ENCODE data around the gene STAT4.
A peak's percentile ranks its signal among the peaks of the same experiment; 100 is the strongest.

STAT4 gene

DNA sequence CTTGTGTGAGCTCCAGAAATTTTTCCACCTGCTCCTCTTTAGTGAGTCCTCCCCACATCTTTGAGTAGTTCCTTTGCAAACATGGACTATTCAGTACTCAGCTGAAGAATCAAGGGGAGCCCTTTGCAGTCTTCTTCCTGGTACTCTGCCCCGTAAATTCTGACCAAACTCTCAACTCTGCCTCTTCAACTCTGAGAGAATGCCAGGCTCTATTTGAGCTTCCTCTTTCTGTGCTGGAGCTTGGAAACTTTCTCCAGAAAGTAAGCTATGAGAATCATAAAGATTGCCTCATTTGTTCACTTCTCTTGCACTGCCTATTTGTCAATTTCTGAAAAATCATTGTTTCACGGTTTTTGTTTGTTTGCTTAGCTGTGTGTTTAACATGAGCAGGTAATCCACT is 7.4 kb upstream of the STAT4 start:
- peaks cover 2% of the 10 kb centered on the region; the same call in 1 of the 2 replicates for H3K4me1 ChIP-seq (ENCODE audit: control insufficient read depth, insufficient read depth, low read length)
- H3K4me3 ChIP-seq (ENCODE audit: low read depth, low read length): no peak overlapping the region
- H3K36me3 ChIP-seq (ENCODE audit: control insufficient read depth in 2 of 2, insufficient read depth in 1 of 2, low read length in 2 of 2): no peaks in the 10 kb centered on the region
- CTCF ChIA-PET: interaction anchor here (0.7 to 3.6 kb wide), 10 partner anchors 54 to 1970 kb away, joined by 3 to 21 read pairs (median 4); no protein-coding TSS in a partner anchor
- TF ChIP-seq KLF8 (tag by site-specific recombination; IDR thresholded peaks at IDR 0.05) (no peak), ZNF837 (tag by site-specific recombination; IDR thresholded peaks at IDR 0.05) (no peak), ZSCAN30 (tag by site-specific recombination; IDR thresholded peaks at IDR 0.05) (no peak), ZFHX2 (tag by site-specific recombination; conservative IDR thresholded peaks at IDR 0.05) (no peak), ZFP37 (tag by site-specific recombination; IDR thresholded peaks at IDR 0.05) (no peak), ZXDB (tag by site-specific recombination; IDR thresholded peaks at IDR 0.05) (no peak), BCL11B (tag by site-specific recombination; IDR thresholded peaks at IDR 0.05; ENCODE audit: low read depth) (no peak), ZNF148 (tag by site-specific recombination; IDR thresholded peaks at IDR 0.05; ENCODE audit: borderline replicate concordance) (no peak), ZNF664 (tag by site-specific recombination; IDR thresholded peaks at IDR 0.05) (no peak)
- POLR2A ChIA-PET: no interaction called here
- no peaks in the 10 kb centered on the region for H3K9me3 ChIP-seq (ENCODE audit: control insufficient read depth, insufficient read depth, low read depth, low read length)
- H3K27ac ChIP-seq (ENCODE audit: extremely low read depth, low read depth, low read length): no peak overlapping the region

GRCh38 chr2:191155608-191156071 is 4.8 kb upstream of the STAT4 start:
- POLR2A ChIA-PET: interaction anchor here (0.5 kb wide), 1 partner anchor 374 kb away, joined by 3 read pairs; no protein-coding TSS in a partner anchor
- TF ChIP-seq TRIM28 (IDR thresholded peaks at IDR 0.05; ENCODE audit: borderline replicate concordance, low read length) (no peak), ZNF701 (tag by site-specific recombination; IDR thresholded peaks at IDR 0.05) (no peak), ZBTB17 (tag by site-specific recombination; IDR thresholded peaks at IDR 0.05) (peak; percentile 84), ZNF211 (tag by site-specific recombination; IDR thresholded peaks at IDR 0.05; ENCODE audit: low read depth) (no peak), ZNF654 (tag by site-specific recombination; IDR thresholded peaks at IDR 0.05; ENCODE audit: low read depth) (peak; percentile 54), ZNF544 (tag by site-specific recombination; IDR thresholded peaks at IDR 0.05) (no peak), ZSCAN18 (tag by site-specific recombination; IDR thresholded peaks at IDR 0.05) (no peak), ELK4 (IDR thresholded peaks at IDR 0.05; ENCODE audit: borderline replicate concordance, low read depth, low read length) (no peak)
- no peak overlapping the region for H3K27ac ChIP-seq (ENCODE audit: extremely low read depth, low read depth, low read length)

DNA sequence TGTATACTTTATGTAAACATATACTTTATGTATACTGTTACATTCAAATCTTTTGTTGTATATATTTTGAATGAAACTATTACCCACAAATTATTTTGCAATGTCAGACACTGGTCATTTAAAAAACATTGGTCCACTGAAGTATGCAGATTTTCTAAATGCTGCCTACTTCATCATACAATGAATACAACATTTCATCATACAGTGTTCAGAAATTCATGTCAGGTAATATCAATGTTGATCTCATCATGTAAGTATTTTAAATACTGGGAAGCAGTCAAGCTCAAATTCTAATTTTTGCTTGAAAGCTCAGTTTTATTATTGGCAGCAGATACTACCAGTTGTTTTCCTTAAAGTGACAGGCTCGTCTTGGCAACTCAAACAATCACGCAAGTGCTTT is 2.9 kb upstream of the STAT4 start:
- ChIA-PET CTCF (interaction anchor here (4.1 kb wide), 1 partner anchor 102 kb away, joined by 146 read pairs; no protein-coding TSS in a partner anchor), POLR2A (no interaction called here)
- Histone ChIP-seq H3K4me1 (ENCODE audit: control insufficient read depth, insufficient read depth, low read length) (peaks cover under 1% of the 10 kb centered on the region; the same call in 1 of the 2 replicates), H3K27ac (ENCODE audit: extremely low read depth, low read depth, low read length) (no peak overlapping the region), H3K9me3 (ENCODE audit: control insufficient read depth, insufficient read depth, low read depth, low read length) (no peaks in the 10 kb centered on the region), H3K36me3 (ENCODE audit: control insufficient read depth in 2 of 2, insufficient read depth in 1 of 2, low read length in 2 of 2) (no peaks in the 10 kb centered on the region), H3K4me3 (ENCODE audit: low read depth, low read length) (no peak overlapping the region)
- TF ChIP-seq ZNF548 (tag by site-specific recombination; IDR thresholded peaks at IDR 0.05) (no peak), ZNF121 (tag by site-specific recombination; IDR thresholded peaks at IDR 0.05) (no peak), ZNF2 (tag by site-specific recombination; IDR thresholded peaks at IDR 0.05) (no peak), GLIS2 (tag by site-specific recombination; IDR thresholded peaks at IDR 0.05) (no peak), ZNF23 (tag by site-specific recombination; IDR thresholded peaks at IDR 0.05; ENCODE audit: borderline replicate concordance) (no peak), ZNF776 (tag by site-specific recombination; IDR thresholded peaks at IDR 0.05; ENCODE audit: borderline replicate concordance) (no peak), ZBTB21 (tag by site-specific recombination; IDR thresholded peaks at IDR 0.05) (no peak), ZNF544 (tag by site-specific recombination; IDR thresholded peaks at IDR 0.05) (no peak), ZNF561 (tag by site-specific recombination; IDR thresholded peaks at IDR 0.05; ENCODE audit: borderline replicate concordance) (no peak), ZNF311 (tag by site-specific recombination; IDR thresholded peaks at IDR 0.05; ENCODE audit: borderline replicate concordance) (no peak), ZNF610 (tag by site-specific recombination; IDR thresholded peaks at IDR 0.05; ENCODE audit: borderline replicate concordance) (no peak), ZNF433 (tag by site-specific recombination; IDR thresholded peaks at IDR 0.05; ENCODE audit: low read depth) (no peak)

More at GRCh38 chr2:191155608-191156071, 4.8 kb upstream of the STAT4 start:
- Histone ChIP-seq H3K4me1 (ENCODE audit: control insufficient read depth, insufficient read depth, low read length) (peaks cover 2% of the 10 kb centered on the region; the same call in 1 of the 2 replicates), H3K36me3 (ENCODE audit: control insufficient read depth in 2 of 2, insufficient read depth in 1 of 2, low read length in 2 of 2) (no peaks in the 10 kb centered on the region), H3K9me3 (ENCODE audit: control insufficient read depth, insufficient read depth, low read depth, low read length) (no peaks in the 10 kb centered on the region), H3K4me3 (ENCODE audit: low read depth, low read length) (no peak overlapping the region)
- CTCF ChIA-PET: interaction anchor here (0.6 to 4.1 kb wide), 32 partner anchors 9 to 1641 kb away, joined by 3 to 146 read pairs (median 4); no protein-coding TSS in a partner anchor

Measured in HEK293 (cell line).